HepG2 (cell line): ENCODE results near the gene TAF6. TPM values are rescaled to one million over a fixed set of nuclear protein-coding genes. Genes with fewer than 3 reads are reported as not detected.

Source experiments
- BORCS8-MEF2B ChIP-seq: sonication (generic); formaldehyde crosslinking; IDR thresholded peaks from 2 replicates; pipeline ENCODE4 v1.8.0; 2022; ENCODE audit warnings: mild to moderate bottlenecking, missing genetic modification reagents
- FOXJ3 ChIP-seq: sonication (generic); formaldehyde crosslinking; IDR thresholded peaks from 2 replicates; pipeline ENCODE4 v1.4.0; 2020; ENCODE audit warnings: missing genetic modification reagents, mild to moderate bottlenecking, borderline replicate concordance
- HNRNPL ChIP-seq: fragments of 200-400 bp; formaldehyde crosslinking; IDR thresholded peaks from 2 replicates; pipeline ENCODE4 v1.6.1; 2017; ENCODE audit warnings: mild to moderate bottlenecking, low read depth, low read length
- ISL2 ChIP-seq: sonication (generic); formaldehyde crosslinking; IDR thresholded peaks from 2 replicates; pipeline ENCODE4 v1.5.0; 2020; ENCODE audit warnings: missing genetic modification reagents
- PBX3 ChIP-seq: sonication (generic); formaldehyde crosslinking; IDR thresholded peaks from 2 replicates; pipeline ENCODE4 v1.8.1; 2023; ENCODE audit warnings: missing genetic modification reagents, inconsistent platforms, borderline replicate concordance
- PRDM10 ChIP-seq: sonication (generic); formaldehyde crosslinking; IDR thresholded peaks from 2 replicates; pipeline ENCODE4 v1.4.0; 2020; ENCODE audit warnings: low read depth, missing genetic modification reagents
- PREB ChIP-seq: sonication (generic); formaldehyde crosslinking; IDR thresholded peaks from 2 replicates; pipeline ENCODE4 v1.4.0; 2020; ENCODE audit warnings: missing genetic modification reagents
- SP2 ChIP-seq: sonication (generic); formaldehyde crosslinking; IDR thresholded peaks from 2 replicates; pipeline ENCODE4 v1.5.1; 2020; ENCODE audit warnings: mild to moderate bottlenecking, missing genetic modification reagents
- TAF15 ChIP-seq: fragments of 200-400 bp; formaldehyde crosslinking; IDR thresholded peaks from one replicate; pipeline ENCODE4 v1.6.1; 2018; ENCODE audit warnings: mild to moderate bottlenecking, low read depth, low read length; ENCODE audit not compliant: poor library complexity, severe bottlenecking
- TGIF2 ChIP-seq: IDR thresholded peaks from 2 replicates; pipeline ENCODE4 v1.6.1; 2016; ENCODE audit warnings: control low read depth, missing compliant biosample characterization
- TRIM24 ChIP-seq: sonication (generic); formaldehyde crosslinking; IDR thresholded peaks from 2 replicates; pipeline ENCODE4 v1.8.0; 2022; ENCODE audit warnings: mild to moderate bottlenecking, missing genetic modification reagents
- UBTF ChIP-seq: sonication (generic); formaldehyde crosslinking; IDR thresholded peaks from 2 replicates; pipeline ENCODE4 v1.4.0; 2020; ENCODE audit warnings: mild to moderate bottlenecking, missing genetic modification reagents
- ZC3H13 ChIP-seq: sonication (generic); formaldehyde crosslinking; IDR thresholded peaks from 2 replicates; pipeline ENCODE4 v1.8.1; 2023; ENCODE audit warnings: mild to moderate bottlenecking, missing genetic modification reagents, moderate library complexity
- ZFX ChIP-seq: sonication (generic); formaldehyde crosslinking; IDR thresholded peaks from 2 replicates; pipeline ENCODE4 v1.4.0; 2020; ENCODE audit warnings: mild to moderate bottlenecking, low read depth, missing genetic modification reagents, moderate library complexity
- ZNF232 ChIP-seq: sonication (generic); formaldehyde crosslinking; IDR thresholded peaks from 2 replicates; pipeline ENCODE4 v1.4.0; 2020; ENCODE audit warnings: missing genetic modification reagents, borderline replicate concordance
- ZNF256 ChIP-seq: sonication (generic); formaldehyde crosslinking; conservative IDR thresholded peaks from 2 replicates; pipeline ENCODE4 v1.4.0; 2020; ENCODE audit warnings: missing genetic modification reagents
- ZNF276 ChIP-seq: sonication (generic); formaldehyde crosslinking; IDR thresholded peaks from 2 replicates; pipeline ENCODE4 v1.4.0; 2020; ENCODE audit warnings: mild to moderate bottlenecking, low read depth, missing genetic modification reagents
- ZNF333 ChIP-seq: sonication (generic); formaldehyde crosslinking; IDR thresholded peaks from 2 replicates; pipeline ENCODE4 v1.4.0; 2020; ENCODE audit warnings: mild to moderate bottlenecking, missing genetic modification reagents, borderline replicate concordance
- ZNF83 ChIP-seq: sonication (generic); formaldehyde crosslinking; IDR thresholded peaks from 2 replicates; pipeline ENCODE4 v1.4.0; 2020; ENCODE audit warnings: missing genetic modification reagents, mild to moderate bottlenecking, borderline replicate concordance
- polyA plus RNA-seq, 8 experiments: library from polyadenylated mRNA; depleted of rRNA in 3 of 8; stranded (reverse) in 7 of 8; unstranded in 1 of 8; fragments of >200 nt; fragmentation: Illumina TruSeq in 4 of 8; extraction: Trizol in 4 of 8; gene quantifications; 2 replicates each; pipeline versions ENCODE4 v1.2.1 to v1.2.3, GENCODE V29; 2011 to 2016; ENCODE audit warnings: low read depth in 4 of 8, missing spikeins in 1 of 8, mixed read lengths in 1 of 8; ENCODE audit not compliant: insufficient read depth in 1 of 8
- total RNA-seq, 5 experiments: library from RNA; depleted of rRNA; stranded (reverse); fragments of >200 nt; fragmentation: Illumina TruSeq; extraction: Trizol; gene quantifications; 2 replicates each; pipeline ENCODE4 v1.2.3, GENCODE V29; 2016; ENCODE audit warnings: low read depth in 1 of 5

TAF6 gene
- total and polyA plus RNA-seq, 2 of the 13 experiments (the other 11 are each of a cell fraction or from before 2014, with no cell fraction given) = 12.9 to 18.8 TPM

GRCh38 chr7:100100420-100101015 is 18.6 kb downstream of the TAF6 start (continued):
- TF ChIP-seq PRDM10 (CRISPR knock-in tag) (no peak; the same call in 1 of the 2 replicates), ZNF256 (CRISPR knock-in tag) (no peak), PREB (no peak), FOXJ3 (CRISPR knock-in tag) (peak; percentile 50; the same call in 1 of the 2 replicates), ZNF333 (no peak), UBTF (CRISPR knock-in tag) (peak; percentile 99), ZFX (CRISPR knock-in tag) (peak; percentile 75), ISL2 (CRISPR knock-in tag) (peak; percentile 68), TAF15 (no peak), ZNF232 (CRISPR knock-in tag) (no peak), SP2 (CRISPR knock-in tag) (peak; percentile 94), ZC3H13 (no peak; the same call in 1 of the 2 replicates), HNRNPL (no peak), ZNF83 (no peak; the same call in 1 of the 2 replicates), PBX3 (CRISPR knock-in tag) (no peak), ZNF276 (CRISPR knock-in tag) (peak; percentile 72; the same call in 1 of the 2 replicates), TGIF2 (CRISPR knock-in tag) (peak; percentile 90), TRIM24 (no peak), BORCS8-MEF2B (CRISPR knock-in tag) (peak; percentile 29; the same call in 1 of the 2 replicates)
